HepG2 (cell line): ENCODE measurements around the gene KIF17. TPM values are rescaled to one million over a fixed set of nuclear protein-coding genes. Genes with fewer than 3 reads are reported as not detected.
A peak's percentile ranks its signal among the peaks of the same experiment; 100 is the strongest.

Experiments used
- ATAC-seq: fragments of 200-7000 bp; cut with Tn5 transposase; 3 replicates; pipeline ENCODE4 v1.9.1; 2020; ENCODE audit warnings: mild to moderate bottlenecking, moderate library complexity
- BruUV-seq: library from RNA; stranded (reverse); fragments of 400-500 nt; replicated peaks from 2 replicates; lab custom pipeline; 2021; lab: Mats Ljungman, UMichigan
- CTCF ChIA-PET: fragments of 300-600 bp; formaldehyde crosslinking; extraction: SDS; loops from one replicate; lab custom pipeline; 2021; ENCODE audit warnings: low total read pairs, inconsistent platforms, low intra/inter-chr PET ratio; lab: Yijun Ruan, JAX
- POLR2A ChIA-PET: fragments of 350-600 bp; sonication (Branson Sonifier 250); formaldehyde crosslinking; loops from one replicate; lab custom pipeline; 2020; ENCODE audit warnings: antibody characterized with exemption, inconsistent platforms; lab: Yijun Ruan, JAX
- DNase-seq: peaks from one replicate; pipeline ENCODE4 v3.0.0-alpha.2; 2015; ENCODE audit warnings: low spot score
- FAIRE-seq: peaks from 3 replicates; lab custom pipeline; 2011; peaks lifted over from hg19 to GRCh38; lab: Jason Lieb, UNC
- H2AFZ ChIP-seq: one replicate; pipeline ENCODE4 v1.6.1; 2011; ENCODE audit warnings: low read length, inconsistent platforms
- H3K27ac ChIP-seq: fragments of 300-600 bp; 3 replicates; pipeline ENCODE4 v1.8.0; 2011; ENCODE audit warnings: mixed run types, mild to moderate bottlenecking, mixed read lengths, low read length, inconsistent platforms; ENCODE audit not compliant: insufficient read depth; ENCODE audit errors: extremely low read length
- H3K27me3 ChIP-seq, 2 experiments: fragments of 200-600 bp in 1 of 2; 2 replicates in 1 of 2; 3 replicates in 1 of 2; pipeline versions ENCODE4 v1.6.0 to v1.8.0; 2011; ENCODE audit warnings: low read length in 2 of 2, mild to moderate bottlenecking in 2 of 2, moderate library complexity in 2 of 2, inconsistent platforms in 1 of 2; ENCODE audit not compliant: insufficient read depth in 2 of 2, control insufficient read depth in 1 of 2
- H3K36me3 ChIP-seq, 2 experiments: fragments of 200-600 bp in 1 of 2; replicated peaks in 1 of 2; 2 replicates in 1 of 2; 3 replicates in 1 of 2; pipeline versions ENCODE4 v1.5.1 to v1.8.0; 2011; ENCODE audit warnings: low read length in 2 of 2, inconsistent platforms in 1 of 2; ENCODE audit not compliant: insufficient read depth in 2 of 2, control insufficient read depth in 1 of 2
- H3K4me1 ChIP-seq: 2 replicates; pipeline ENCODE4 v1.5.1; 2012; ENCODE audit warnings: low read length, inconsistent platforms; ENCODE audit not compliant: insufficient read depth
- H3K4me2 ChIP-seq: 2 replicates; pipeline ENCODE4 v1.6.0; 2011; ENCODE audit warnings: low read depth, low read length, inconsistent platforms
- H3K4me3 ChIP-seq, 3 experiments: fragments of 200-600 bp in 1 of 3; sonication (generic), shearing (Covaris generic) in 1 of 3; replicated peaks in 1 of 3; 2 replicates each; pipeline ENCODE4 v1.5.1; 2011 to 2016; ENCODE audit warnings: low read length in 3 of 3, inconsistent platforms in 2 of 3, low read depth in 2 of 3, mild to moderate bottlenecking in 2 of 3, control low read depth in 1 of 3, mixed read lengths in 1 of 3; ENCODE audit not compliant: insufficient read depth in 1 of 3
- H3K79me2 ChIP-seq: one replicate; pipeline ENCODE4 v1.6.1; 2011; ENCODE audit warnings: low read length, inconsistent platforms; ENCODE audit not compliant: insufficient read depth
- H3K9ac ChIP-seq: 2 replicates; pipeline ENCODE4 v1.6.0; 2011; ENCODE audit warnings: mild to moderate bottlenecking, low read depth, low read length, inconsistent platforms; ENCODE audit not compliant: insufficient read depth
- H3K9me3 ChIP-seq: 2 replicates; pipeline ENCODE4 v1.5.1; 2012; ENCODE audit warnings: mild to moderate bottlenecking, low read length
- H4K20me1 ChIP-seq: 2 replicates; pipeline ENCODE4 v1.6.0; 2011; ENCODE audit warnings: inconsistent platforms, mild to moderate bottlenecking, low read length, moderate library complexity; ENCODE audit not compliant: insufficient read depth
- HES4 ChIP-seq: sonication (generic); formaldehyde crosslinking; IDR thresholded peaks from 2 replicates; pipeline ENCODE4 v1.9.0; 2021; ENCODE audit warnings: mild to moderate bottlenecking, missing genetic modification reagents, borderline replicate concordance
- HNRNPK ChIP-seq: fragments of 200-400 bp; formaldehyde crosslinking; IDR thresholded peaks from 2 replicates; pipeline ENCODE4 v1.6.1; 2018; ENCODE audit warnings: low read length, low read depth, moderate library complexity, mild to moderate bottlenecking; ENCODE audit not compliant: poor library complexity, severe bottlenecking
- PRDM4 ChIP-seq: sonication (generic); formaldehyde crosslinking; IDR thresholded peaks from 2 replicates; pipeline ENCODE4 v1.9.0; 2021; ENCODE audit warnings: missing genetic modification reagents, borderline replicate concordance
- PRMT3 ChIP-seq: sonication (generic); formaldehyde crosslinking; IDR thresholded peaks from 2 replicates; pipeline ENCODE4 v1.8.1; 2022; ENCODE audit warnings: low read depth, mild to moderate bottlenecking, moderate library complexity, missing genetic modification reagents, borderline replicate concordance
- TIGD3 ChIP-seq: sonication (generic); formaldehyde crosslinking; IDR thresholded peaks from 2 replicates; pipeline ENCODE4 v1.5.1; 2020; ENCODE audit warnings: mild to moderate bottlenecking, missing genetic modification reagents, borderline replicate concordance
- ZNF451 ChIP-seq: sonication (generic); formaldehyde crosslinking; IDR thresholded peaks from 2 replicates; pipeline ENCODE4 v1.5.0; 2020; ENCODE audit warnings: mild to moderate bottlenecking, missing genetic modification reagents
- ZNF776 ChIP-seq: sonication (generic); formaldehyde crosslinking; IDR thresholded peaks from 2 replicates; pipeline ENCODE4 v1.4.0; 2020; ENCODE audit warnings: mild to moderate bottlenecking, missing genetic modification reagents
- WGBS: methylation state at CpG from one replicate; pipeline ENCODE4 v1.1.6; 2017; ENCODE audit warnings: low lambda C conversion rate; 5-methylcytosine and 5-hydroxymethylcytosine counted together
- in situ Hi-C: cut with HindIII; loops from 2 replicates; pipeline ENCODE4 v1.10.0; 2017; ENCODE audit warnings: low pct_unique_long_range_greater_than_20kb; ENCODE audit not compliant: extremely low pct_ligation_motif_present
- intact Hi-C: fragments of 100-400 bp; cut with micrococcal nuclease; formaldehyde crosslinking; loops from one replicate; pipeline ENCODE4 v1.10.0; 2022; ENCODE audit not compliant: unreplicated experiment
- polyA plus RNA-seq, 8 experiments: library from polyadenylated mRNA; depleted of rRNA in 3 of 8; stranded (reverse) in 7 of 8; unstranded in 1 of 8; fragments of >200 nt; fragmentation: Illumina TruSeq in 4 of 8; extraction: Trizol in 4 of 8; gene quantifications; 2 replicates each; pipeline versions ENCODE4 v1.2.1 to v1.2.3, GENCODE V29; 2011 to 2016; ENCODE audit warnings: low read depth in 4 of 8, missing spikeins in 1 of 8, mixed read lengths in 1 of 8; ENCODE audit not compliant: insufficient read depth in 1 of 8
- total RNA-seq, 5 experiments: library from RNA; depleted of rRNA; stranded (reverse); fragments of >200 nt; fragmentation: Illumina TruSeq; extraction: Trizol; gene quantifications; 2 replicates each; pipeline ENCODE4 v1.2.3, GENCODE V29; 2016; ENCODE audit warnings: low read depth in 1 of 5

Gene KIF17
- total and polyA plus RNA-seq, 2 of the 13 experiments (the other 11 are each of a cell fraction or from before 2014, with no cell fraction given), result 0.24 to 0.44 TPM

GRCh38 chr1:20632386-20632785 lies 85.4 kb downstream of the KIF17 start:
- ATAC-seq, result no peak
- intact Hi-C loops, result loop anchor here (2.0 kb wide), 1 partner anchor 58 kb away; no protein-coding TSS in a partner anchor
- no peaks in the 10 kb centered on the region for H3K27me3 ChIP-seq
- POLR2A ChIA-PET, result interaction anchor here (0.8 to 3.5 kb wide), 8 partner anchors 20 to 152 kb away, joined by 3 to 45 read pairs (median 15); partner anchors contain the start of genes CDA, DDOST, FAM43B and MUL1
- CTCF ChIA-PET, result interaction anchor here (2.9 to 3.1 kb wide), 2 partner anchors 57 to 110 kb away, joined by 13 to 23 read pairs; no protein-coding TSS in a partner anchor
- no peak for DNase-seq
- FAIRE-seq, result no peak
- no peaks in the 10 kb centered on the region for H3K36me3 ChIP-seq
- H3K27ac ChIP-seq, result no peak overlapping the region
- WGBS, result 83% methylated on average over 3 of the region's 3 CpGs
- BruUV-seq, result no TSS peak
- TF ChIP-seq TIGD3, result no peak
- no peak for TF ChIP-seq PRMT3 (CRISPR knock-in tag)
- TF ChIP-seq ZNF776 (CRISPR knock-in tag), result no peak
- no peak for TF ChIP-seq ZNF451
- no peak for TF ChIP-seq HNRNPK
- no peak for TF ChIP-seq HES4
- TF ChIP-seq PRDM4, result no peak
- TF ChIP-seq, all 625 proteins: peak for 0
- Histone ChIP-seq H3K9ac (no peak overlapping the region; the same call in 1 of the 2 replicates), H3K4me3 (no peak overlapping the region), H3K4me1 (peaks cover 22% of the 10 kb centered on the region), H3K9me3 (no peaks in the 10 kb centered on the region), H2AFZ (no peak overlapping the region), H4K20me1 (no peaks in the 10 kb centered on the region), H3K4me2 (peak overlapping the region; percentile 96), H3K79me2 (no peaks in the 10 kb centered on the region)
- in situ Hi-C loops, result no loop called here
